Activated naive CD8-positive, alpha-beta T cell (primary cell): ENCODE data around the gene PANX1.

Source experiments
- H3K27ac Mint-ChIP-seq: one replicate; pipeline ENCODE4 v1.8.0; 2021; ENCODE audit warnings: mixed read lengths
- H3K27me3 Mint-ChIP-seq: one replicate; pipeline ENCODE4 v1.8.0; 2021; ENCODE audit warnings: mixed read lengths
- H3K36me3 Mint-ChIP-seq: one replicate; pipeline ENCODE4 v1.8.0; 2021; ENCODE audit warnings: mixed read lengths
- H3K4me1 Mint-ChIP-seq: one replicate; pipeline ENCODE4 v1.8.0; 2021; ENCODE audit warnings: low read depth, mixed read lengths
- H3K4me3 Mint-ChIP-seq: one replicate; pipeline ENCODE4 v1.8.0; 2021; ENCODE audit warnings: mild to moderate bottlenecking, mixed read lengths
- H3K9me3 Mint-ChIP-seq: one replicate; pipeline ENCODE4 v1.8.0; 2021; ENCODE audit warnings: low read depth, mixed read lengths

Gene PANX1

GRCh38 chr11:94181526-94181925, 52.9 kb downstream of the PANX1 start:
- no peaks in the 10 kb centered on the region for H3K9me3 Mint-ChIP-seq
- H3K27me3 Mint-ChIP-seq: no peaks in the 10 kb centered on the region
- peaks cover 25% of the 10 kb centered on the region for H3K36me3 Mint-ChIP-seq
- no peaks in the 10 kb centered on the region for H3K4me1 Mint-ChIP-seq
- H3K4me3 Mint-ChIP-seq: no peak overlapping the region
- H3K27ac Mint-ChIP-seq: no peak overlapping the region

- Mint-ChIP-seq H3K36me3 (peaks cover 23% of the 10 kb centered on the region), H3K4me1 (no peaks in the 10 kb centered on the region), H3K4me3 (no peak overlapping the region), H3K27me3 (no peaks in the 10 kb centered on the region), H3K9me3 (no peaks in the 10 kb centered on the region), H3K27ac (no peak overlapping the region)
Measured at GRCh38 chr11:94181943-94182342, 53.3 kb downstream of the PANX1 start.

DNA sequence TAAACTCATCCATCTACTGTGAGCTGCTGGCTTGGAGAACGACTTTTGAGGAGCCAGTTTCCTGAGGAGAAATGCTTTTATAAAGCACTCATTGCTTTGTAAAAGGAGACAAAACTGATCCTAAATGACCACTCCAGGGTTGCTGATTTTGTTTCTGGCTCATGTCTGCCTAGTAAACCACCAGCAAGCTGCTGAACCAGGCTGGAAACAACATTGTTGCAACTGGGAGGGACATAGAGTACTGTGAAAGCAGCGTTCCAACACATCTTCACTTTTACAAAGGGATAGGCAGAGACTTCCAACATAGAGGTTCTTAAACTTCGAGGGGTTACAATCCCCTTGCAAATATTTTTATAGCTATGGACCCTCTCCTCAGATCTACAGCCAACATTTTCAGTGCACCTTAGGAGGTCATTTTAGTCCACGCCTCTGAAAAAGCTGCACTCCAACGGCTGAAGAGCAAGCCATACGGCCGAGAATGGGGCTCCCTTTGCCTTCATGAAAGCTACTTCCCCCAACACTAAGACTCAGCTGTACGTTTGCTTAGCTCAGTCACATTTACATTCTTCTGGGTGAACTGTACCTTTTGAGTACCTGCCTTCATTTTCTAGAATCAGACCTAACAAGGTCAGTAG, 54.7 kb downstream of the PANX1 start:
- H3K4me1 Mint-ChIP-seq: no peaks in the 10 kb centered on the region
- H3K27ac Mint-ChIP-seq: no peak overlapping the region
- H3K27me3 Mint-ChIP-seq: no peaks in the 10 kb centered on the region
- H3K4me3 Mint-ChIP-seq: no peak overlapping the region
- H3K36me3 Mint-ChIP-seq: peaks cover 15% of the 10 kb centered on the region
- no peaks in the 10 kb centered on the region for H3K9me3 Mint-ChIP-seq

DNA sequence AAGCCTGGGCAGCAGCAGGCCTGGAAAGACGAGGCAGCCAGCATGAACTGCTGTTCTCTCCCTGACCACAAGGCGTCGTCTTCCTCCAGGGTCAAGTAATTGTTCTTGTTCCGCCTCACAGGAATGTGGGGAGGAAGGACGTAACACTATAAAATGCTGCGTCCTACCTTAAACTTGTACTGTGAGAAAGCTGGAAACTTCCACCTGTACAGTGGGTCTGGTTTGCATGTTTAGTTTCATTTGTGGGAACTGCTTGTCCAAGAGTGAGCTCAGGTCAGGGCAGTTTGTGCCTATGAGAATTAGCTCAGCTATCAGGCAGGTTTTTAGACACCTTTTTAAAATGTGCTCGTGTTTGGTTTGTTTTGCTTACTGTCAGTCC, 55.2 kb downstream of the PANX1 start:
- Mint-ChIP-seq H3K27ac (no peak overlapping the region), H3K36me3 (peaks cover 17% of the 10 kb centered on the region), H3K4me1 (no peaks in the 10 kb centered on the region), H3K9me3 (no peaks in the 10 kb centered on the region), H3K27me3 (no peaks in the 10 kb centered on the region), H3K4me3 (no peak overlapping the region)

DNA sequence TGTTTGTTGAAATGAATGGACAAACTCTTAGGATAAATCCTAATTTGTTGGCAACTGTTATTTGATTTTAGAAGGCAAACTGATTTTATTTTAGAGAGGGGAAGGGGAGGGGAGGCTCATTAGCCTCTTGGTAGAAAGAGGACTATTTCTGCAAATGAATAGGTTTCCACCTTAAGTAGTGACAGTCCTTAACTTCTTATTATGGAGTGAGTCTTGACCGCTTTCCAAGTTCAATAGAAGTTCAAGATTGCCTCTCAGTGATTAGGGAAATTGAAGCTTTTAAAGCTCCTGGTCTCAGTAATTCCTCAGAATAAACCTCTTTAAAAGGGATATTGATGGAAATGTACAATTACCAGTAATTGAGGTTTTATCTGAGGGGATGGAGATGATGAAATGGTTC, 55.7 kb downstream of the PANX1 start:
- Mint-ChIP-seq H3K27me3 (no peaks in the 10 kb centered on the region), H3K36me3 (peaks cover 16% of the 10 kb centered on the region), H3K27ac (no peak overlapping the region), H3K4me1 (no peaks in the 10 kb centered on the region), H3K4me3 (no peak overlapping the region), H3K9me3 (no peaks in the 10 kb centered on the region)

DNA sequence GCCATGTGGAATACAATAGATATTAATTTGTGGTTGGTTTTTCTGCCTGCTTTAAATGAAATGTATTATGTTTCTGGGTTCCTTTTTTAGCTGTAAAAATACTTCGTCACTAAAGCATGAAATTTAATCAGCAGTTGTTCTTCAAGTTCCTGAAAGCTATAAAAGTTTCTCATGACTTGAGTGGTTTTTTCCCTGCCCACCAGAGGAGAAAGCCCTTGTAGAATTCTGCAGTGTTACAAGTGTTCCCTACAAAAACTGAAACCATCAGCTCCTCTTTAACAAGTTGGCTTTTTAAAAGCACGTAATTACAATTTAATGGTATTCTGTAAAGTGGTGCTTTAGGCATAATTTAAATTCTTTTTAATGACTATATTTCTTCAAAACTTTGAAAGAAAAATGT, 56.2 kb downstream of the PANX1 start:
- peaks cover 16% of the 10 kb centered on the region for H3K36me3 Mint-ChIP-seq
- no peak overlapping the region for H3K27ac Mint-ChIP-seq

DNA sequence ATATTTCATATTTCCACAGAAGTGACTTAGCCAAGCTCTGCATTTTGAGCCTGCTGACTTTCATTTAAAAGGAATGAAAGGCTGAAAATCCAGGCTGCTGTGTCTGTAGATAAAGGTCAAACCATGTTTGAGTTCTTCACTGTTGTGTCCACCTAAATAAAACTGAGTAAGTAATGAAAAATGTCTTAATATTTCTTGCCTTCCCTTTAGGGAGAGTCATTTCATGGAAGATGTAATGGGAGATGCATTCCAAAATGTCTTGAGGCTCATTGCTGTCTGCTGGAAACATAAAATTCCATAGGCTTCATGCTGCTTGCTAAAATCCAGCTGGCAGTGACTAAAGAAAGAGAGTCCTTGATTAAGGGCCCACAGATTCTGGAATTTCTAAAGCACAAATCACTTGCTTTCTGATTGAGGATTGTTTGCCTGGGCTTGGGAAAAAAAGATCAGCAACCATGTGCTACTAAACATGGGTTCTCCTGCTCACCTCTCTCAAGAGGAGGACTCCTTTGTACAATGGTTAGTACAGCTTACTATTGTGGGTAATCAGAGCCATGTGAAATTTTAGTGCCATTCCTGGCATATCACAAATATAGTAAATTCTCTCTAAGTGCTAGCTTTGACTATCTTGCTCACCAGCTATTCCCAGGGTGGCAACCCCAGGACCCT, 56.9 kb downstream of the PANX1 start:
- Mint-ChIP-seq H3K36me3 (peaks cover 14% of the 10 kb centered on the region), H3K27ac (no peak overlapping the region), H3K27me3 (no peaks in the 10 kb centered on the region), H3K9me3 (no peaks in the 10 kb centered on the region), H3K4me3 (no peak overlapping the region), H3K4me1 (no peaks in the 10 kb centered on the region)

More for the DNA sequence above, 56.2 kb downstream of the PANX1 start:
- no peaks in the 10 kb centered on the region for H3K4me1 Mint-ChIP-seq
- no peaks in the 10 kb centered on the region for H3K27me3 Mint-ChIP-seq
- H3K4me3 Mint-ChIP-seq: no peak overlapping the region
- no peaks in the 10 kb centered on the region for H3K9me3 Mint-ChIP-seq

DNA sequence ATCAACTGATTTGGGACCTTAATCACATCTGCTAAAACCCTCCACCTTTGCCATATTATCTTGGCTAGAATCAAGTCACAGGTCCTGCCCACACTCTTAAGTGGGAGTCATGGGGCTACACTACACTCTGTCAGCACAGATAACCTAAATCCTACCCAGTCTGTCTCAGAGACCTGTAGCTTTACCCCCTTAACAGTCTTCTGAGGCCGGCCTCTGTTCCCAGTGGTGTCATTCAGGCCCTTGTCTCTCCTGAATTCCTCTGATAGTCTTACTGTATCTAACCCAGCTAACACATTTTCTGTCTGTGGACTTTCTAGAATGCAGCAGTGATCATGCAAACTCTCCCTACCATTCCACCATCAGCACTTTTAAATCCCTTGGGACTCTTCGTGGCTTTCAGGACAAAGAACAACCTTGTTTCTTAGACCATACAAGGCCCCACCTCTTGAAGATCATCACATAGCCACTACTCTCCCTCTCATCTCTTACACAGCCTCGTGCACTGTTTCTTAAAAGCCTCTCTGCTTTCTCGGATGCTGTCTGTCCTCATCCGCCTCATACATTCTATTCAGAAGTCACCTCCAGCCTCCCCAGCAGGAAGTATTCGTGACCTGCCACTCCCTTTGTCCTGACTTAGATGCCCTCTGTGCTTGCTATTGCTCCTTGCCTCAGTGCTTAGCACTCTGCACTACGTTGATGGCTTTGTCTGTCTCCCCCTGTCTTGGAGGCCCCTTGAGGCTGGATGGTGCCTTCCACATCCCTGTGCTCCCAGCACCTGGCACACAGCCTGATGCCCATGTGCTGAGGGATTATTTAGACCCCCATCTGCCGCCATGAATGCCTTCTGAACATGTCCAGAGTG, 57.9 kb downstream of the PANX1 start:
- H3K27me3 Mint-ChIP-seq: no peaks in the 10 kb centered on the region
- H3K27ac Mint-ChIP-seq: no peak overlapping the region
- H3K4me1 Mint-ChIP-seq: no peaks in the 10 kb centered on the region
- no peaks in the 10 kb centered on the region for H3K9me3 Mint-ChIP-seq
- H3K4me3 Mint-ChIP-seq: no peak overlapping the region
- peaks cover 9% of the 10 kb centered on the region for H3K36me3 Mint-ChIP-seq

DNA sequence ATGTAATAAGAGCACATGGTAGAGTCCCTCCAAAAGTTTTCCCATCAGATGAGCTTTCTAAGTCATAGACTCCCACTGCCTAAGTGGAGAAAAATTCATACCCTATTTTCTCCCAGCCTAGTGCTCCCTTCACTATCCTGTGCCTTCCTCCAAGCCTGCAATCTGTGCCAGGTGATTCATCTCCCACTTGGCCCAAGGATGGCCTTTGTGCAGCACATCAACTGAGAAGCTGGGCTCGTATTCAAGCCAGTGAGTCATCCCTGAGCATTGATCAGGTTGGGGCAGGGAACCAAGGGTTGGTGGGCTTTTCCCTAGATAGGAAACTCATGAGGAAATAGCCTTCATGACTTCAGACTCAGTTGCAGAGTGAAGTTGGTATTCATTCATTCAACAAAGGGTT, 64.6 kb downstream of the PANX1 start:
- Mint-ChIP-seq H3K4me3 (no peak overlapping the region), H3K27ac (no peak overlapping the region), H3K9me3 (no peaks in the 10 kb centered on the region), H3K4me1 (no peaks in the 10 kb centered on the region), H3K27me3 (no peaks in the 10 kb centered on the region), H3K36me3 (peaks cover 3% of the 10 kb centered on the region)

DNA sequence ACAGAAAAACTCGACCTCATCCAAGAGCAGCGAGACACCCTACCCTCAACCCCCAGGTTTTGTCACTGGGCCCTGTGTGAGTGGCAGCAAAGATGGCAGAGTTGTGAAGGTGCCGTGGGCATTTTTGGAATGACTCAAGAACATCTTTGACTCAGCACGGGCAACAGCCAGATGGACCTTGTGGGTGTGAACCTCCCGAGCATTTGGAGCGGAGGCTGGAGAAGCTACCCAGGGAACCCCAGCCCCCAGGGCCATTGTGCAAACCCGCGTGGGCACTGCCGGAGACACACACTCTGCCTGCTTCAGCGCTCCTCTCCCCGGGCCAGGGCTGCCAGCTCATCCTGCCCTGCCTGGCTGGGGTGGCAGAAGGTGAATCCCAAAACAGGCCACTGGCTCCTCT, 66.1 kb downstream of the PANX1 start:
- Mint-ChIP-seq H3K9me3 (no peaks in the 10 kb centered on the region), H3K27ac (no peak overlapping the region), H3K27me3 (no peaks in the 10 kb centered on the region), H3K36me3 (no peaks in the 10 kb centered on the region), H3K4me1 (no peaks in the 10 kb centered on the region), H3K4me3 (no peak overlapping the region)

GRCh38 chr11:94196363-94196762, 67.7 kb downstream of the PANX1 start:
- peaks cover 3% of the 10 kb centered on the region for H3K27me3 Mint-ChIP-seq

GRCh38 chr11:94198718-94199117, 70.1 kb downstream of the PANX1 start:
- H3K9me3 Mint-ChIP-seq: no peaks in the 10 kb centered on the region
- no peaks in the 10 kb centered on the region for H3K4me1 Mint-ChIP-seq
- peaks cover 3% of the 10 kb centered on the region for H3K27me3 Mint-ChIP-seq
- H3K4me3 Mint-ChIP-seq: no peak overlapping the region
- no peak overlapping the region for H3K27ac Mint-ChIP-seq
- no peaks in the 10 kb centered on the region for H3K36me3 Mint-ChIP-seq

More at GRCh38 chr11:94196363-94196762, 67.7 kb downstream of the PANX1 start:
- H3K36me3 Mint-ChIP-seq: no peaks in the 10 kb centered on the region
- H3K4me1 Mint-ChIP-seq: no peaks in the 10 kb centered on the region
- no peaks in the 10 kb centered on the region for H3K9me3 Mint-ChIP-seq
- no peak overlapping the region for H3K27ac Mint-ChIP-seq
- no peak overlapping the region for H3K4me3 Mint-ChIP-seq

DNA sequence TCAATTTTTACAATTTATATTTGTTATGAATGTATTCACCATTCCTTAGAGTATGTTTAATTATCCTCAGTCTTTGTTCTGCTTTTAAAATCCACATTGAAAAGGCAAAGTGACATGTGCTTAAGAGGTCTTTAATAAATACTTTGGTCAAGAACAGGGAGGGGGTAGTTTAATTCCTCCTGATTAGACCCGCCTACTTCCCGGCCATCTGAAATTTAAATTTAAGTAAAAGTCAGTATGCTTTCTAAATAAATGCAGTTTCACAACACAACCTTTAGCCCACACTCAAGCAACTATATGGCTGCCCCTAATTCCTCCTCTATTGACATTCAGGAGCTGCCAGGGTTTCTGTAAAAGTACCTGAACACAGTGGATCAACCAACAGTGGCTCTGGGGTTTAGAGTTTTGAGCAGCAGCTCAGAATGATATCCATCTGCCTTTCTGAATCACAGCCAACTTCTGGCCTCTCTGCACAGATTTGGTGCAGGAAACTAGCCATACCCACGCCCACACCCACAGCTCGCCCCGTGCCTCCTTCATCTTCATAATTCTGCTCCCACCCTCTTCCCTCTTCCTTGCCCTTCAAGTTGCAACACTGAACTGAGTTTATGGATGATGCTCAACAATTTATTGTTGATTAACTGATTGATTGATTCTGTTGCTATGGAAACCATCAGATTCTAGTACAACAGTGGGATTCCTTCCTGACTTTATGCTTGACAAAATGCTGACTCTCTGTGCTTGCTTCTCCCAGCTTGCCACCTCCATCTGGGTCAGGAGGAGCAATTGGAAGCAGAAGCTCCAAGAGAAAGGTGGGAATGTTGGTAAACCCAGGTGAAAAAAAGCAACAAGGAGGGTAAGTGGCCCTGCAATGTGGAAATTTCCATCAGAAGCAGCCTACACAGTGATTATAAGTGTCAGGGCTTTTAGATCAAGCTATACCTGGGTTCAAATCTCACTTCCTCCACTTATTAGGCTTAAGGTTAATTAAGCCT, 70.8 kb downstream of the PANX1 start:
- H3K4me1 Mint-ChIP-seq: no peaks in the 10 kb centered on the region
- no peak overlapping the region for H3K27ac Mint-ChIP-seq
- no peaks in the 10 kb centered on the region for H3K9me3 Mint-ChIP-seq
- peaks cover 3% of the 10 kb centered on the region for H3K27me3 Mint-ChIP-seq
- no peak overlapping the region for H3K4me3 Mint-ChIP-seq
- no peaks in the 10 kb centered on the region for H3K36me3 Mint-ChIP-seq

DNA sequence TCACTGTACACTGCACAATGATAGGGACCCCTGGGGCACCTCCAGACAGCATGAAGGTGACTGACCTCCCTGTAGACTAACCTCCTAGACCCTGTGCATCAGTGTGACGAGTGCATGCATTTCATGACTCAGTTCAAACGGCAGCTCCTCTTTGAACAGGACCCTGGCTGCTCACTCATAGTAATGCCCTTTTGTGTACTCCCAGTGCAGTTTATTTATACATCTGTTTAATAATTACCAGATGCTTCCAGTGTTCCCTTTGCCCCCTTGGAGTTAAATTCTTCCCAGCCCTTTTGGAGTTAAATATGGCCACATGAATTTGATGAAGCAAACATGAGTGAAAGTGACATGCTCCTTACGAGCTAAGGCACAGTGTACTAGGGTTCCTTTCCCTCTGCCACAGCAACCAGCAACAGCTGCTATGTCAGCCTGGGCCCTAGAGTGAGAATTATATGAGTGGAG, 72.4 kb downstream of the PANX1 start:
- H3K27me3 Mint-ChIP-seq: peaks cover 3% of the 10 kb centered on the region

More for the DNA sequence above, 72.4 kb downstream of the PANX1 start:
- Mint-ChIP-seq H3K4me3 (no peak overlapping the region), H3K4me1 (no peaks in the 10 kb centered on the region), H3K36me3 (no peaks in the 10 kb centered on the region), H3K9me3 (no peaks in the 10 kb centered on the region), H3K27ac (no peak overlapping the region)
